ENCODE data around the gene EDIL3. TPM values are rescaled to one million over a fixed set of nuclear protein-coding genes. Genes with fewer than 3 reads are reported as not detected.

EDIL3 gene
- total and polyA plus RNA-seq, 9 of the 15 experiments (the other 6 are each of a cell fraction or from before 2014, with no cell fraction given): 0.09 TPM; not detected in 8

DNA sequence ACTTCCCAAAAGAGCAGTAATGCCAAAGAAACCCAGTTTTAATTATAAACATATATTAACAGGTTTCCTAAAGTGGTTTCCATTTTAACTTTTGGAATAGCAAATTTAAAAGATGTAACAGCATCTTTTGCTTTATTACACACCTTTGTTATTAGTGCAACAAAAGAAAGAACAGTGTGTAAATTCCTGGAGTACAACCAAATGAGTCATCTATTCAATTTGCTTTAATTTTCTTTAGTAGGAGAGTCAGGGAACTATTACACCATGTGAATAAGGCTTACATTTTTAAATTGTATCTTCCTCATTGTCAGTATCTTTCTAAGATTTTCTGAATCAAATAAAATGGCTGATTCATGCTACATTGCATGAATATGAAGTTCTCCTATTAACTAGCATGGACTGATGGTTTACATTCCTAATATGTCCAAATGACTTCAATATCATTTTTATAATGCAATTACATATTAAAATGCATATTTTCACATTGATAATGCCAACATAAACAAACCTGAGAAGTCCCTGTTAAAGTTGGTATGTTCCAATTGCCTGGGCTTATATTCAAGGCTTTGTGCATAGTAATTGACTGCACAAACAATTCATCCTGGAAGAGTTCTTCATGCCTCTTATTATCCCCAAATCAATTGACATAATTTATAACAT is 22.5 kb downstream of the EDIL3 start:
- Histone ChIP-seq H3K4me1 (replicated peaks in 1 of 2; ENCODE audit: control insufficient read depth in 2 of 2, insufficient read depth in 2 of 2, low read length in 2 of 2) (no peaks in the 10 kb centered on the region), H4K20me1 (replicated peaks; ENCODE audit: control insufficient read depth, insufficient read depth, low read length) (no peaks in the 10 kb centered on the region), H3K36me3 (ENCODE audit: control insufficient read depth, insufficient read depth, low read length) (no peaks in the 10 kb centered on the region), H3K4me3 (no peak overlapping the region), H2AFZ (ENCODE audit: low read depth, low read length) (no peak overlapping the region), H3K9ac (ENCODE audit: insufficient read depth in 1 of 2, low read depth in 2 of 2, low read length in 2 of 2) (no peak overlapping the region), H3K27me3 (ENCODE audit: control insufficient read depth in 2 of 2, insufficient read depth in 2 of 2, low read length in 2 of 2) (no peaks in the 10 kb centered on the region), H3K9me1 (ENCODE audit: control insufficient read depth, insufficient read depth, low read length) (no peaks in the 10 kb centered on the region), H3K79me2 (ENCODE audit: control insufficient read depth, insufficient read depth, low read length) (no peaks in the 10 kb centered on the region), H3K9me3 (replicated peaks; ENCODE audit: control insufficient read depth, insufficient read depth, low read depth, low read length) (no peaks in the 10 kb centered on the region), H3K27ac (ENCODE audit: extremely low read depth, low read depth, low read length) (no peak overlapping the region), H3K4me2 (ENCODE audit: insufficient read depth, low read length) (no peak overlapping the region)
- DNase-seq (ENCODE audit: extremely low read depth in 1 of 4, low spot score in 3 of 4) (no peak), ATAC-seq (no peak), FAIRE-seq (no peak)
- POLR2A ChIA-PET: no interaction called here
- TF ChIP-seq NR2F6 (CRISPR knock-in tag; IDR thresholded peaks at IDR 0.05) (no peak), CAMTA2 (CRISPR knock-in tag; conservative IDR thresholded peaks at IDR 0.05) (no peak), PHB (CRISPR knock-in tag; IDR thresholded peaks at IDR 0.05) (no peak), DNMT1 (IDR thresholded peaks at IDR 0.05) (no peak), SPI1 (IDR thresholded peaks at IDR 0.05; ENCODE audit: borderline replicate concordance, low read depth, low read length) (no peak), BRD4 (IDR thresholded peaks at IDR 0.05) (no peak), PHF21A (IDR thresholded peaks at IDR 0.05; ENCODE audit: borderline replicate concordance, low read depth) (no peak), ZNF184 (CRISPR knock-in tag; IDR thresholded peaks at IDR 0.05) (no peak), L3MBTL2 (IDR thresholded peaks at IDR 0.05) (no peak), ZNF324 (CRISPR knock-in tag; IDR thresholded peaks at IDR 0.05) (no peak), ZNF584 (CRISPR knock-in tag; IDR thresholded peaks at IDR 0.05; ENCODE audit: low read depth) (no peak), OTX1 (CRISPR knock-in tag; IDR thresholded peaks at IDR 0.05) (no peak), ZNF316 (IDR thresholded peaks at IDR 0.05) (no peak), KDM2B (CRISPR knock-in tag; IDR thresholded peaks at IDR 0.05) (no peak), ZNF197 (CRISPR knock-in tag; IDR thresholded peaks at IDR 0.05; ENCODE audit: low read depth) (no peak), HMGN3 (IDR thresholded peaks at IDR 0.05; ENCODE audit: borderline replicate concordance, extremely low read depth, insufficient read length, low read depth, low read length) (no peak), RBM22 (IDR thresholded peaks at IDR 0.05; ENCODE audit: low read depth, low read length, poor library complexity, severe bottlenecking) (no peak)
- TF ChIP-seq, protein P1, sequence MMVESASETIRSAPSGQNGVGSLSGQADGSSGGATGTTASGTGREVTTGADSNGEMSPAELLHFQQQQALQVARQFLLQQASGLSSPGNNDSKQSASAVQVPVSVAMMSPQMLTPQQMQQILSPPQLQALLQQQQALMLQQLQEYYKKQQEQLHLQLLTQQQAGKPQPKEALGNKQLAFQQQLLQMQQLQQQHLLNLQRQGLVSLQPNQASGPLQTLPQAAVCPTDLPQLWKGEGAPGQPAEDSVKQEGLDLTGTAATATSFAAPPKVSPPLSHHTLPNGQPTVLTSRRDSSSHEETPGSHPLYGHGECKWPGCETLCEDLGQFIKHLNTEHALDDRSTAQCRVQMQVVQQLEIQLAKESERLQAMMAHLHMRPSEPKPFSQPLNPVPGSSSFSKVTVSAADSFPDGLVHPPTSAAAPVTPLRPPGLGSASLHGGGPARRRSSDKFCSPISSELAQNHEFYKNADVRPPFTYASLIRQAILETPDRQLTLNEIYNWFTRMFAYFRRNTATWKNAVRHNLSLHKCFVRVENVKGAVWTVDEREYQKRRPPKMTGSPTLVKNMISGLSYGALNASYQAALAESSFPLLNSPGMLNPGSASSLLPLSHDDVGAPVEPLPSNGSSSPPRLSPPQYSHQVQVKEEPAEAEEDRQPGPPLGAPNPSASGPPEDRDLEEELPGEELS (CRISPR knock-in tag; IDR thresholded peaks at IDR 0.05; ENCODE audit: borderline replicate concordance): no peak
- TF ChIP-seq, protein P2, sequence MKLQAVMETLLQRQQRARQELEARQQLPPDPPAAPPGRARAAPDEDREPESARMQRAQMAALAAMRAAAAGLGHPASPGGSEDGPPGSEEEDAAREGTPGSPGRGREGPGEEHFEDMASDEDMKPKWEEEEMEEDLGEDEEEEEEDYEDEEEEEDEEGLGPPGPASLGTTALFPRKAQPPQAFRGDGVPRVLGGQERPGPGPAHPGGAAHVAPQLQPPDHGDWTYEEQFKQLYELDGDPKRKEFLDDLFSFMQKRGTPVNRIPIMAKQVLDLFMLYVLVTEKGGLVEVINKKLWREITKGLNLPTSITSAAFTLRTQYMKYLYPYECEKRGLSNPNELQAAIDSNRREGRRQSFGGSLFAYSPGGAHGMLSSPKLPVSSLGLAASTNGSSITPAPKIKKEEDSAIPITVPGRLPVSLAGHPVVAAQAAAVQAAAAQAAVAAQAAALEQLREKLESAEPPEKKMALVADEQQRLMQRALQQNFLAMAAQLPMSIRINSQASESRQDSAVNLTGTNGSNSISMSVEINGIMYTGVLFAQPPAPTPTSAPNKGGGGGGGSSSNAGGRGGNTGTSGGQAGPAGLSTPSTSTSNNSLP (IDR thresholded peaks at IDR 0.05; ENCODE audit: borderline replicate concordance, low read depth, low read length): no peak
- no TSS peak for BruUV-seq (replicated peaks)
- intact Hi-C loops (cut with micrococcal nuclease): no loop called here
- CTCF ChIA-PET (ENCODE audit: low intra/inter-chr PET ratio): no interaction called here
- in situ Hi-C loops (cut with MboI): no loop called here

Data from K562 (cell line).